Activated CD8-positive, alpha-beta T cell treated with anti-CD3 and anti-CD28 coated beads for 36 hours (primary cell): ENCODE data around the gene CGNL1. TPM values are rescaled to one million over a fixed set of nuclear protein-coding genes. Genes with fewer than 3 reads are reported as not detected.

Experiments
- ATAC-seq: fragments of 200-7000 bp; cut with Tn5 transposase; one replicate; pipeline ENCODE4 v1.10.0; 2021; ENCODE audit warnings: mild to moderate bottlenecking, moderate library complexity
- CTCF ChIA-PET: fragments of 350-600 bp; sonication (Branson Sonifier 250); formaldehyde crosslinking; loops from one replicate; lab custom pipeline; 2021; ENCODE audit warnings: antibody characterized with exemption; lab: Charles Lee
- POLR2A ChIA-PET: fragments of 350-600 bp; sonication (Branson Sonifier 250); formaldehyde crosslinking; loops from one replicate; lab custom pipeline; 2021; ENCODE audit warnings: antibody characterized with exemption; lab: Charles Lee
- DNase-seq: peaks from one replicate; pipeline ENCODE4 v3.0.0-alpha.2; 2020
- H3K27ac Mint-ChIP-seq: one replicate; pipeline ENCODE4 v1.8.0; 2021; ENCODE audit warnings: mild to moderate bottlenecking, mixed read lengths
- H3K27me3 Mint-ChIP-seq: one replicate; pipeline ENCODE4 v1.8.0; 2021; ENCODE audit warnings: mixed read lengths
- H3K36me3 Mint-ChIP-seq: one replicate; pipeline ENCODE4 v1.8.0; 2021; ENCODE audit warnings: low read depth, mixed read lengths
- H3K4me1 Mint-ChIP-seq: one replicate; pipeline ENCODE4 v1.8.0; 2021; ENCODE audit warnings: low read depth, mixed read lengths
- H3K4me3 Mint-ChIP-seq: one replicate; pipeline ENCODE4 v1.8.0; 2021; ENCODE audit warnings: mild to moderate bottlenecking, moderate library complexity, mixed read lengths
- H3K9me3 Mint-ChIP-seq: one replicate; pipeline ENCODE4 v1.8.0; 2021; ENCODE audit warnings: mixed read lengths
- CTCF ChIP-seq: fragments of 200-600 bp; IDR thresholded peaks from one replicate; pipeline ENCODE4 v1.8.0; 2022; ENCODE audit warnings: antibody characterized with exemption, mild to moderate bottlenecking
- intact Hi-C: fragments of 100-400 bp; cut with micrococcal nuclease; formaldehyde crosslinking; loops from one replicate; pipeline ENCODE4 v1.10.0; 2022
- total RNA-seq, 2 experiments: library from RNA; stranded (reverse); gene quantifications; one replicate each; pipeline ENCODE4 v1.2.3, GENCODE V29; 2021

CGNL1 gene
- total RNA-seq, 2 experiments from 2014 or later: not detected

GRCh38 chr15:57575363-57575762 is 199.1 kb downstream of the CGNL1 start:
- Mint-ChIP-seq H3K4me1 (no peaks in the 10 kb centered on the region), H3K36me3 (no peaks in the 10 kb centered on the region), H3K9me3 (no peaks in the 10 kb centered on the region), H3K4me3 (no peak overlapping the region), H3K27ac (no peak overlapping the region), H3K27me3 (peaks cover 8% of the 10 kb centered on the region)
- ChIA-PET POLR2A (no interaction called here), CTCF (interaction anchor here (1.0 to 1.4 kb wide), 2 partner anchors 14 to 15 kb away, joined by 3 to 4 read pairs; no protein-coding TSS in a partner anchor)
- no peak for TF ChIP-seq CTCF
- intact Hi-C loops: no loop called here
- DNase-seq (no peak), ATAC-seq (no peak)

GRCh38 chr15:57578288-57578900 is 202.1 kb downstream of the CGNL1 start:
- CTCF ChIA-PET: no interaction called here
- H3K36me3 Mint-ChIP-seq: peaks cover 6% of the 10 kb centered on the region
- no peak for DNase-seq
- intact Hi-C loops: no loop called here
- H3K27me3 Mint-ChIP-seq: peaks cover 16% of the 10 kb centered on the region
- TF ChIP-seq CTCF: no peak
- POLR2A ChIA-PET: no interaction called here
- H3K4me3 Mint-ChIP-seq: no peak overlapping the region
- no peak for ATAC-seq
- peaks cover 9% of the 10 kb centered on the region for H3K9me3 Mint-ChIP-seq
- H3K27ac Mint-ChIP-seq: no peak overlapping the region
- no peaks in the 10 kb centered on the region for H3K4me1 Mint-ChIP-seq

DNA sequence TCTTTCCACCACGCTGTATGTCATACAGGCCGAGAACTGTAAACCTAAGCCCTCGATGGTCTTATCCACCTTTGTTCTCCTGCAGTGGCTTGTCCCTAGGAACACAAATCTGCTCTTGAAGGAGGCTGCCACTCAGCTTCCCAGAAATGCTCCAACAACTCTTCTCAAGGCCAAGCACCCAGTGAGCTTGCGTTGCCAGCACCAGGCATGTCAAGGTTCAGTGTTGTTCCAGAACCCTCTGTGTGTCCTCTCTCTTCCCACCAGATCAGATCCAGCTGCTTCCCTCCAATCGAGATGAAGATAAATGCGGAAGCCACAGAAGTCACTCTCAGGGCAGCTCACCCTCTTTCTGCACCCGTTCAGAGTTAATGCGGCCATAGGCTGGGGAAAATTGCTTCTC is 204.1 kb downstream of the CGNL1 start:
- DNase-seq: no peak
- TF ChIP-seq CTCF: no peak
- H3K27me3 Mint-ChIP-seq: peaks cover 23% of the 10 kb centered on the region
- H3K4me1 Mint-ChIP-seq: no peaks in the 10 kb centered on the region
- no peak for ATAC-seq
- H3K27ac Mint-ChIP-seq: no peak overlapping the region
- CTCF ChIA-PET: interaction anchor here (0.7 kb wide), 1 partner anchor 20 kb away, joined by 3 read pairs; no protein-coding TSS in a partner anchor
- H3K36me3 Mint-ChIP-seq: peaks cover 8% of the 10 kb centered on the region
- POLR2A ChIA-PET: interaction anchor here (0.7 kb wide), 1 partner anchor 504 kb away, joined by 3 read pairs; no protein-coding TSS in a partner anchor
- no peak overlapping the region for H3K4me3 Mint-ChIP-seq
- H3K9me3 Mint-ChIP-seq: peaks cover 13% of the 10 kb centered on the region
- intact Hi-C loops: no loop called here

- ATAC-seq (no peak), DNase-seq (no peak)
- H3K9me3 Mint-ChIP-seq: peaks cover 13% of the 10 kb centered on the region
- no peak overlapping the region for H3K4me3 Mint-ChIP-seq
- ChIA-PET CTCF (no interaction called here), POLR2A (interaction anchor here (0.7 kb wide), 1 partner anchor 505 kb away, joined by 3 read pairs; no protein-coding TSS in a partner anchor)
- intact Hi-C loops: no loop called here
- no peak for TF ChIP-seq CTCF
- H3K27ac Mint-ChIP-seq: no peak overlapping the region
- peaks cover 23% of the 10 kb centered on the region for H3K27me3 Mint-ChIP-seq
- peaks cover 8% of the 10 kb centered on the region for H3K36me3 Mint-ChIP-seq
- H3K4me1 Mint-ChIP-seq: no peaks in the 10 kb centered on the region
These were observed 204.6 kb downstream of the CGNL1 start for GRCh38 chr15:57580866-57581265.

- ChIA-PET POLR2A (no interaction called here), CTCF (no interaction called here)
- DNase-seq: no peak
- ATAC-seq: no peak
- Mint-ChIP-seq H3K4me3 (no peak overlapping the region), H3K27me3 (peaks cover 23% of the 10 kb centered on the region), H3K27ac (no peak overlapping the region), H3K9me3 (peaks cover 13% of the 10 kb centered on the region), H3K36me3 (peaks cover 8% of the 10 kb centered on the region), H3K4me1 (peaks cover 2% of the 10 kb centered on the region)
- intact Hi-C loops: no loop called here
- no peak for TF ChIP-seq CTCF
These were observed 205.8 kb downstream of the CGNL1 start for GRCh38 chr15:57582090-57582489.
